Aorta (tissue), 5 donors: ENCODE measurements around the gene CD82. TPM values are rescaled to one million over a fixed set of nuclear protein-coding genes. Genes with fewer than 3 reads are reported as not detected.

Experiments
- ATAC-seq: fragments of 200-7000 bp; cut with Tn5 transposase; one replicate; pipeline ENCODE4 v1.9.1; 2022; ENCODE audit warnings: moderate library complexity; ENCODE audit not compliant: low FRiP score
- DNase-seq, 2 donors: peaks; one replicate each; pipeline ENCODE4 v3.0.0-alpha.2; 2020
- H3K27ac ChIP-seq, 2 donors: one replicate each; pipeline ENCODE4 v1.5.1; 2013; ENCODE audit warnings: low read length in 2 of 2, mild to moderate bottlenecking in 2 of 2, moderate library complexity in 2 of 2, control low read depth in 1 of 2, inconsistent platforms in 1 of 2, low read depth in 1 of 2
- H3K27me3 ChIP-seq, 2 donors: one replicate each; pipeline ENCODE4 v1.6.1; 2013; ENCODE audit warnings: control low read depth in 1 of 2, low read length in 1 of 2, mild to moderate bottlenecking in 1 of 2, moderate library complexity in 1 of 2; ENCODE audit not compliant: insufficient read depth in 2 of 2, control insufficient read depth in 1 of 2
- H3K36me3 ChIP-seq, 2 donors: one replicate each; pipeline ENCODE4 v1.6.1; 2013; ENCODE audit warnings: control low read depth in 1 of 2, low read length in 1 of 2, mild to moderate bottlenecking in 1 of 2; ENCODE audit not compliant: insufficient read depth in 2 of 2, control insufficient read depth in 1 of 2
- H3K4me1 ChIP-seq, 2 donors: one replicate each; pipeline ENCODE4 v1.6.1; 2013; ENCODE audit warnings: low read length in 2 of 2, control low read depth in 1 of 2, mild to moderate bottlenecking in 1 of 2, moderate library complexity in 1 of 2; ENCODE audit not compliant: insufficient read depth in 2 of 2, control insufficient read depth in 1 of 2
- H3K4me3 ChIP-seq, 2 donors: one replicate each; pipeline ENCODE4 v1.5.1; 2013; ENCODE audit warnings: low read length in 2 of 2, control low read depth in 1 of 2, mild to moderate bottlenecking in 1 of 2
- H3K9me3 ChIP-seq: one replicate; pipeline ENCODE4 v1.6.1; 2013; ENCODE audit warnings: mild to moderate bottlenecking, low read length; ENCODE audit not compliant: control insufficient read depth
- WGBS, 2 donors: extraction: QIAGEN DNeasy Blood & Tissue Kit; methylation state at CpG; one replicate each; pipeline ENCODE4 v1.1.7; 2013; 5-methylcytosine and 5-hydroxymethylcytosine counted together
- intact Hi-C, 2 donors: fragments of 100-400 bp; cut with DNase I; formaldehyde crosslinking; loops; one replicate each; pipeline versions ENCODE4 v1.14.2 to v1.15.0; 2022
- long read RNA-seq, 2 donors: library from polyadenylated mRNA; unstranded; transcript quantifications; one replicate each; pipeline ENCODE4 v2.0.0, GENCODE V29; 2020 to 2021
- polyA plus RNA-seq, 2 donors: library from polyadenylated mRNA; stranded (reverse); fragments of 200-250 nt; gene quantifications; one replicate each; pipeline ENCODE4 v1.2.3, GENCODE V29; 2013
- total RNA-seq, 2 donors: library from RNA; stranded (reverse); fragmentation: NEBNext Ultra II Directional; extraction: Animal tissue kit (Norgen Biotek cat#: 25700); gene quantifications; one replicate each; pipeline ENCODE4 v1.2.1, GENCODE V29; 2021
- donor health status: healthy with polysubstance abuse.
- donor health status: Bipolar disorder and iron deficiency.
- donor health status: DM: no; HTN: no; CAD: no.
- donor health status: DM: no; HTN: no; CAD: no.
- donor health status: DM: yes; HTN: yes; CAD: no.

CD82 gene, protein sequence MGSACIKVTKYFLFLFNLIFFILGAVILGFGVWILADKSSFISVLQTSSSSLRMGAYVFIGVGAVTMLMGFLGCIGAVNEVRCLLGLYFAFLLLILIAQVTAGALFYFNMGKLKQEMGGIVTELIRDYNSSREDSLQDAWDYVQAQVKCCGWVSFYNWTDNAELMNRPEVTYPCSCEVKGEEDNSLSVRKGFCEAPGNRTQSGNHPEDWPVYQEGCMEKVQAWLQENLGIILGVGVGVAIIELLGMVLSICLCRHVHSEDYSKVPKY
- 10 to 100 TPM; 44.1 to 64.6 TPM for total RNA-seq
- polyA plus RNA-seq = 10 to 100 TPM; 21.0 to 48.2 TPM
- long read RNA-seq, donor 1, transcript CD82-201 (10 exons, 2,289 nt) = major isoform, 354 of 396 reads
- long read RNA-seq, donor 1, partial matches to known transcripts = 19 of 396 reads
- long read RNA-seq, donor 1, other reads (novel, unspliced or antisense) = 22 of 396 reads
- long read RNA-seq, donor 2, transcript CD82-201 (10 exons, 2,289 nt) = major isoform, 27 of 37 reads
- long read RNA-seq, donor 2, partial matches to known transcripts = 3 of 37 reads
- long read RNA-seq, donor 2, other reads (novel, unspliced or antisense) = 7 of 37 reads

- H3K9me3 ChIP-seq = no peaks in the 10 kb centered on the region
- no peaks in the 10 kb centered on the region for H3K36me3 ChIP-seq
- intact Hi-C loops = loop anchor here in 1 of 2 donors (1.0 to 10.0 kb wide), 4 partner anchors 27 to 529 kb away; no protein-coding TSS in a partner anchor
- peak within 1 kb of the TSS; percentile 88 to 94 for H3K27ac ChIP-seq
- ATAC-seq = peak; percentile 98
- peak within 1 kb of the TSS; percentile 10 to 54 for H3K4me3 ChIP-seq
- H3K27me3 ChIP-seq = no peaks in the 10 kb centered on the region
- WGBS, 2 donors = 2% methylated on average over 51 to 64 of the region's 64 CpGs
- DNase-seq = peak; percentile 100
- no peaks in the 10 kb centered on the region for H3K4me1 ChIP-seq
Measured at GRCh38 chr11:44565211-44565952, at the start of gene CD82. TSS of gene CD82 (plus strand) at chr11:44565663. CDS start at chr11:44594663, 29,000 bp downstream.

GRCh38 chr11:44516688-44517507, 48.6 kb upstream of the CD82 start:
- H3K4me1 ChIP-seq = no peaks in the 10 kb centered on the region
- 68 to 75% methylated on average over 5 of the region's 5 CpGs for WGBS, 2 donors
- H3K9me3 ChIP-seq = no peaks in the 10 kb centered on the region
- H3K36me3 ChIP-seq = no peaks in the 10 kb centered on the region
- intact Hi-C loops = no loop called here
- H3K27ac ChIP-seq = no peak overlapping the region
- ATAC-seq = no peak
- DNase-seq = no peak
- H3K27me3 ChIP-seq = no peaks in the 10 kb centered on the region
- no peak overlapping the region for H3K4me3 ChIP-seq

GRCh38 chr11:44517541-44517940, 47.9 kb upstream of the CD82 start:
- intact Hi-C loops = no loop called here
- WGBS, 2 donors = 78 to 83% methylated on average over 2 of the region's 2 CpGs

DNA sequence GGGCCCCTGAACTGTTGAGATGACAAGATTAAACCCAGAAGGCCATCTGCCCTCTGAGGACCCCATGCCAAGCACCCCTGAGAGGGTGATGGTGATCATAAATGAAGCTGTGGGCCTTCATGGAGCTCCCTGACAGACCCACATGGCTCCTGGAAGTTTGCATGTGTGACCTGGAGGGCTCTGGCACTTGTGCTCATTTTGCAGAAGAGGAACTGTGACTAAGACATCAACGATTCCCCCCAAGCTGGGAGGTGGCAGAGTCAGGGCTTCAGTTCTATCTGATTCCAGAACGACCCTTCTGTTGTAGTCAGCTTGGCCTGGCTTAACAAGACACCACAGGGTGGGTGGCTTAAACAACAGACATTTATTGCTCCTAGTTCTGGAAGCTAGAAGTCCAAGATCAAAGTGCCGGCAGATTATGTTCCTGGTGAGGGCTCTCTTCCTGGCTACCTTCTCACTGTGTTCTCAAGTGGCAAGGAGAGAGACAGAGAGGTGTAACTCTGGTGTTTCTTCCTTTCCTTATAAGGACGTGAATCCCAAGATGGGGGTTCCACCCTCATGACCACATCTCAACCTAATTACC, 46.4 kb upstream of the CD82 start:
- intact Hi-C loops = no loop called here
- H3K9me3 ChIP-seq = no peaks in the 10 kb centered on the region
- ATAC-seq (no peak), DNase-seq (peak in 1 of 2 donors; percentile 20)
- WGBS, 2 donors = 88 to 93% methylated on average over 4 of the region's 4 CpGs
- H3K4me1 ChIP-seq = no peaks in the 10 kb centered on the region
- H3K36me3 ChIP-seq = no peaks in the 10 kb centered on the region
- H3K27me3 ChIP-seq = no peaks in the 10 kb centered on the region
- H3K27ac ChIP-seq = no peak overlapping the region
- H3K4me3 ChIP-seq = no peak overlapping the region

More at GRCh38 chr11:44517541-44517940, 47.9 kb upstream of the CD82 start:
- Histone ChIP-seq H3K27me3 (no peaks in the 10 kb centered on the region), H3K27ac (no peak overlapping the region), H3K4me1 (no peaks in the 10 kb centered on the region), H3K9me3 (no peaks in the 10 kb centered on the region), H3K4me3 (no peak overlapping the region), H3K36me3 (no peaks in the 10 kb centered on the region)
- ATAC-seq (no peak), DNase-seq (peak in 1 of 2 donors; percentile 58)

DNA sequence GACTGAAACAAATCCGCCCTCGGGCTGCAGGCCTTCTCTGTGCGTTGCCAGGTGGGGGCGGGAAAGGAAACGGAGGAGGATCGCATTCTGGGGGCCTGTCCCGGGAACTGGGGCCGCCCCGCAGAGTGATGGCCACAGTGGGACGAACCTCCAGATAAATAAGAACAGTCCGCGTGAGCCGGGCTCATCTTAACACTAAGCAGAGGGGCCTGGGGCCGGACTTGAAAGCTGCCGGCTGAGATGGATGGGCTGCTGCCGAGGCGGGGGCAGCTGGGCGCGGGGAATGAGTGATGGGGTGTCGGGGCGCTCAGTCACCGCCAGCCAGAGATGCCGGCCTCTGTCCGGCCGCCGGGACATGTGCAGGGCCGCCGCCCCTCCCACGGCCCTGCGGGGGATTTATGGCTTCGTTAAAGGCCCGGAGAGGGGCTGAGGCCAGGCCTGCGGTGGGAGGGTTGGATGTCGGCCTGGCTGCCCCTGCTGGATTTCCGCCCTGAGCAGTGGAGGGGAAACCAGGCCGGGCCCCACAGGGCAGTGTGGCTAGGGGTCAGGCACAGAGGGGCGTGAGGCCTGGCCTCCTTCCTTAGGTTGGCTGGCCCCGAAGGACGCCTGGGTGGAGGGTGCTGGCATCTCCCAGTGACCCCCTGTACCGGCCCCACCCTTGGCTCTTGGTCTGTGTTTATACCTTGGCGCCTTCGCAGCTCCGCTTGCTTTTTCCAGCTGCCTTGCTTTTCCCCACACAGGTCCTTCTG, 45.3 kb upstream of the CD82 start:
- WGBS, 2 donors = 42 to 52% methylated on average over 40 to 43 of the region's 43 CpGs
- Histone ChIP-seq H3K4me1 (no peaks in the 10 kb centered on the region), H3K27ac (no peak overlapping the region), H3K27me3 (no peaks in the 10 kb centered on the region), H3K9me3 (no peaks in the 10 kb centered on the region), H3K4me3 (no peak overlapping the region), H3K36me3 (no peaks in the 10 kb centered on the region)
- intact Hi-C loops = no loop called here
- DNase-seq = peak; percentile 61 to 76
- peak; percentile 61 for ATAC-seq

DNA sequence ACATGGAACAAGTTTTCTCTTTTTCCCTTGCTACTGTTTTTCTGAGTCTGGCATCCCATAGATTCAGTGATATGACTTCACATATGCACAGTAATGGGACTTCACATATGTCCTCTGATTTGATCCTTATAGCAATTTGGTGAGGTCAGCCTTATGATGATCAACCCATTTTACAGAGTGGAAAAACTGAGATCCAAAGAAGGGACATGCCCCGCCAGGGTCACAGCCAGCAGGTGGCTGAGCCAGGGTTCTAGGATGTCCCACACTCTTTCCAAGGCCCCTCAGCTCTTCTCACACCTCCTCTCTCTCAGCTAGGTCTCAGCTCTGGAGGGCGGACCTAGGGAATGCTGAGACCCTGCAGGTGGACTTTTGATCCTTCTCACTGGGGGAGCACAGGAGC, 44.3 kb upstream of the CD82 start:
- intact Hi-C loops = no loop called here
- DNase-seq (peak in 1 of 2 donors; percentile 26), ATAC-seq (no peak)
- Histone ChIP-seq H3K27me3 (no peaks in the 10 kb centered on the region), H3K36me3 (no peaks in the 10 kb centered on the region), H3K9me3 (no peaks in the 10 kb centered on the region), H3K27ac (no peak overlapping the region), H3K4me1 (no peaks in the 10 kb centered on the region), H3K4me3 (no peak overlapping the region)
- WGBS, 2 donors = 94 to 97% methylated on average over 2 of the region's 2 CpGs

GRCh38 chr11:44522294-44522693, 43.2 kb upstream of the CD82 start:
- no peaks in the 10 kb centered on the region for H3K9me3 ChIP-seq
- WGBS, 2 donors = 52 to 56% methylated on average over 2 of the region's 2 CpGs
- H3K27ac ChIP-seq = no peak overlapping the region
- H3K27me3 ChIP-seq = no peaks in the 10 kb centered on the region
- DNase-seq (no peak), ATAC-seq (no peak)
- H3K4me1 ChIP-seq = no peaks in the 10 kb centered on the region
- H3K36me3 ChIP-seq = no peaks in the 10 kb centered on the region
- H3K4me3 ChIP-seq = no peak overlapping the region
- intact Hi-C loops = no loop called here
